GM12874 (cell line): ENCODE measurements around the gene FGF14.

ENCODE experiments used
- TF ChIP-seq, protein P1 (sequence below): IDR thresholded peaks from 2 replicates; pipeline ENCODE4 v1.5.1; 2011; ENCODE audit warnings: low read depth, mild to moderate bottlenecking, control low read depth, low read length, moderate library complexity; ENCODE audit not compliant: insufficient read depth

Gene FGF14

GRCh38 chr13:101728615-101729014 lies 673.2 kb downstream of the FGF14 start:
- TF ChIP-seq, protein P1, sequence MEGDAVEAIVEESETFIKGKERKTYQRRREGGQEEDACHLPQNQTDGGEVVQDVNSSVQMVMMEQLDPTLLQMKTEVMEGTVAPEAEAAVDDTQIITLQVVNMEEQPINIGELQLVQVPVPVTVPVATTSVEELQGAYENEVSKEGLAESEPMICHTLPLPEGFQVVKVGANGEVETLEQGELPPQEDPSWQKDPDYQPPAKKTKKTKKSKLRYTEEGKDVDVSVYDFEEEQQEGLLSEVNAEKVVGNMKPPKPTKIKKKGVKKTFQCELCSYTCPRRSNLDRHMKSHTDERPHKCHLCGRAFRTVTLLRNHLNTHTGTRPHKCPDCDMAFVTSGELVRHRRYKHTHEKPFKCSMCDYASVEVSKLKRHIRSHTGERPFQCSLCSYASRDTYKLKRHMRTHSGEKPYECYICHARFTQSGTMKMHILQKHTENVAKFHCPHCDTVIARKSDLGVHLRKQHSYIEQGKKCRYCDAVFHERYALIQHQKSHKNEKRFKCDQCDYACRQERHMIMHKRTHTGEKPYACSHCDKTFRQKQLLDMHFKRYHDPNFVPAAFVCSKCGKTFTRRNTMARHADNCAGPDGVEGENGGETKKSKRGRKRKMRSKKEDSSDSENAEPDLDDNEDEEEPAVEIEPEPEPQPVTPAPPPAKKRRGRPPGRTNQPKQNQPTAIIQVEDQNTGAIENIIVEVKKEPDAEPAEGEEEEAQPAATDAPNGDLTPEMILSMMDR, result no peak

DNA sequence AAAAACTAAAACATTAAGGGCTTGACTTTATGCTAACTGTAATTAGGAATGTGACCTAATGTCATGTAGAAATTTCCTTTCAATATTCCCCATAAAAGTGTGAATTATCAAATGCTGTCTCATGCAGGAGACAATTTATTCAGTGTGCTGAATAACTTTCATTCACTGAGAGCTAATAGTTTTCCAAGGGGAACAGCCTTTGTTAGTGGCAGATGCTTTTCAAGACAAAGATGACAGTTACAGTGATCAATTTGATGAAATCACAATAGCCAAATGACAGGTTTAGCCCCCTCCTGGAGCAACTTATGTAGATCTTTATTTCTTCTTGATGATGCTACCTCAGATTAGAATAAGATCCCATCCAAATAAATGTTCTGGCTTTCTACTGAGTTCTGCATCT lies 673.8 kb downstream of the FGF14 start:
- TF ChIP-seq, protein P1, result no peak

GRCh38 chr13:101727118-101727517 lies 674.7 kb downstream of the FGF14 start:
- TF ChIP-seq, protein P1, result no peak

DNA sequence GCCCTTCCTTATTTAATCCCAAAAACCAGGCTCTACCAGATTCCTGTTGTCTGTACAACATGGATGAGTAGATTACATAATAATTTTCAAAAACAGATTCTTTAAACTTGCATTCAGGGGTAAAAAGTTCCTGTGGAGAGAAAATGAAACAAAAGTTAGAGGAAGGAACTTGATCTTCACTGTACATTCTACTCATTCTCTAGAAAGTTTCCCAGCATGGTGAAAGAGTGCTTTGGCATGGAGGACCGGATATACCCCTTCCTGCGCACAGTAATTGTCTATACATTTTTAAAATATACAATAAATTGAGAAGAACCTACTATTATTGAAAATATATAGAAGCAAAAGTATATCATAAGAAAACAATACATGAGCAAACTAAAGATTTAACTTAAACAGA lies 675.2 kb downstream of the FGF14 start:
- TF ChIP-seq, protein P1, result no peak

- TF ChIP-seq, protein P1, result no peak
These were observed 683.4 kb downstream of the FGF14 start for GRCh38 chr13:101718496-101718895.

GRCh38 chr13:101717353-101717752 lies 684.5 kb downstream of the FGF14 start:
- TF ChIP-seq, protein P1, result no peak

GRCh38 chr13:101714195-101714594 lies 687.7 kb downstream of the FGF14 start:
- TF ChIP-seq, protein P1, result no peak

DNA sequence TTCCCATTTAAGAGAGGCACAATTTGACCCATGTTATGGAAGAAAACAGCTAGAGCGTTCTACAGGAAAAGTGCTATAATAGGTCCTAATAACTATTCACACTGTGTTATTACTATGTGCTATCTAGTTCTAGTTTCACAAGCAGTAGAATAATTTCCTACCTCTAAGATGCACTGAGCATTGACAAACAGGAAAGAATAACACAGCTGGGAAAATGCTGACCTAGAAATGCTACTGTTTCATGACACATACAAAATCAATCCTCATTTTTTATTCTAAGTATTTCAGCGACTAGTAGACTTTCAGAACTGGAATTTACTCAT lies 689.9 kb downstream of the FGF14 start:
- TF ChIP-seq, protein P1, result no peak
